IPS-18a (cell line): ENCODE results near the gene KLK12.

ENCODE experiments used
- H3K27ac ChIP-seq: one replicate; pipeline ENCODE4 v1.5.1; 2013; ENCODE audit warnings: low read length
- H3K27me3 ChIP-seq: one replicate; pipeline ENCODE4 v1.6.1; 2013; ENCODE audit warnings: mild to moderate bottlenecking, low read length; ENCODE audit not compliant: control insufficient read depth, insufficient read depth
- H3K36me3 ChIP-seq: one replicate; pipeline ENCODE4 v1.6.1; 2013; ENCODE audit warnings: low read depth, low read length; ENCODE audit not compliant: control insufficient read depth
- H3K4me1 ChIP-seq: one replicate; pipeline ENCODE4 v1.6.1; 2013; ENCODE audit warnings: low read depth, low read length; ENCODE audit not compliant: control insufficient read depth
- H3K4me3 ChIP-seq: one replicate; pipeline ENCODE4 v1.5.1; 2013; ENCODE audit warnings: low read length
- H3K9ac ChIP-seq: one replicate; pipeline ENCODE4 v1.6.1; 2013; ENCODE audit warnings: mild to moderate bottlenecking, low read length, moderate library complexity
- H3K9me3 ChIP-seq: one replicate; pipeline ENCODE4 v1.6.1; 2013; ENCODE audit warnings: low read depth, low read length; ENCODE audit not compliant: control insufficient read depth

The KLK12 gene

GRCh38 chr19:51070334-51071094 lies 35.7 kb upstream of the KLK12 start:
- peaks cover 4% of the 10 kb centered on the region for H3K4me1 ChIP-seq
- H3K9me3 ChIP-seq, result no peaks in the 10 kb centered on the region
- peaks cover 4% of the 10 kb centered on the region for H3K27me3 ChIP-seq
- H3K4me3 ChIP-seq, result no peak overlapping the region
- no peak overlapping the region for H3K9ac ChIP-seq
- H3K27ac ChIP-seq, result no peak overlapping the region
- H3K36me3 ChIP-seq, result no peaks in the 10 kb centered on the region

GRCh38 chr19:51066393-51067186 lies 31.8 kb upstream of the KLK12 start:
- H3K27me3 ChIP-seq, result peaks cover 4% of the 10 kb centered on the region
- H3K36me3 ChIP-seq, result no peaks in the 10 kb centered on the region
- no peak overlapping the region for H3K27ac ChIP-seq
- H3K4me3 ChIP-seq, result no peak overlapping the region
- H3K9ac ChIP-seq, result no peak overlapping the region
- H3K9me3 ChIP-seq, result no peaks in the 10 kb centered on the region
- peaks cover 8% of the 10 kb centered on the region for H3K4me1 ChIP-seq

- Histone ChIP-seq H3K4me3 (peak overlapping the region; percentile 73), H3K4me1 (peaks cover 8% of the 10 kb centered on the region), H3K27me3 (peaks cover 4% of the 10 kb centered on the region), H3K36me3 (no peaks in the 10 kb centered on the region), H3K9ac (peak overlapping the region; percentile 10), H3K9me3 (no peaks in the 10 kb centered on the region), H3K27ac (no peak overlapping the region)
Measured at GRCh38 chr19:51065221-51065960, 30.6 kb upstream of the KLK12 start.

GRCh38 chr19:51064534-51065220 lies 29.9 kb upstream of the KLK12 start, which contains the start of gene KLK13:
Gene KLK13, minus strand, starts transcription at chr19:51065092. Its CDS starts 25 bp downstream, at chr19:51065067.
- Histone ChIP-seq H3K9me3 (no peaks in the 10 kb centered on the region), H3K4me3 (peak within 1 kb of the TSS; percentile 73), H3K9ac (peak within 1 kb of the TSS; percentile 10), H3K36me3 (no peaks in the 10 kb centered on the region), H3K4me1 (peaks cover 8% of the 10 kb centered on the region), H3K27me3 (peaks cover 4% of the 10 kb centered on the region), H3K27ac (no peak within 1 kb of the TSS)

GRCh38 chr19:51063664-51064063 lies 28.9 kb upstream of the KLK12 start:
- Histone ChIP-seq H3K9me3 (no peaks in the 10 kb centered on the region), H3K9ac (no peak overlapping the region), H3K4me3 (no peak overlapping the region), H3K4me1 (peaks cover 8% of the 10 kb centered on the region), H3K27ac (no peak overlapping the region), H3K27me3 (peaks cover 4% of the 10 kb centered on the region), H3K36me3 (no peaks in the 10 kb centered on the region)

- Histone ChIP-seq H3K9ac (no peak overlapping the region), H3K4me3 (no peak overlapping the region), H3K27ac (no peak overlapping the region), H3K36me3 (no peaks in the 10 kb centered on the region), H3K4me1 (peaks cover 8% of the 10 kb centered on the region), H3K9me3 (no peaks in the 10 kb centered on the region), H3K27me3 (peaks cover under 1% of the 10 kb centered on the region)
Measured at GRCh38 chr19:51060973-51061372, 26.2 kb upstream of the KLK12 start.

- Histone ChIP-seq H3K9me3 (no peaks in the 10 kb centered on the region), H3K9ac (no peak overlapping the region), H3K27me3 (no peaks in the 10 kb centered on the region)
Measured at GRCh38 chr19:51060336-51060735, 25.5 kb upstream of the KLK12 start.

GRCh38 chr19:51059715-51060114 lies 24.9 kb upstream of the KLK12 start:
- Histone ChIP-seq H3K27ac (no peak overlapping the region), H3K9ac (no peak overlapping the region), H3K4me1 (no peaks in the 10 kb centered on the region), H3K36me3 (no peaks in the 10 kb centered on the region), H3K9me3 (no peaks in the 10 kb centered on the region), H3K27me3 (no peaks in the 10 kb centered on the region), H3K4me3 (no peak overlapping the region)

More at GRCh38 chr19:51060336-51060735, 25.5 kb upstream of the KLK12 start:
- Histone ChIP-seq H3K4me1 (peaks cover 2% of the 10 kb centered on the region), H3K27ac (no peak overlapping the region), H3K36me3 (no peaks in the 10 kb centered on the region), H3K4me3 (no peak overlapping the region)

- Histone ChIP-seq H3K9me3 (no peaks in the 10 kb centered on the region), H3K9ac (no peak overlapping the region), H3K4me1 (no peaks in the 10 kb centered on the region), H3K4me3 (no peak overlapping the region), H3K36me3 (no peaks in the 10 kb centered on the region), H3K27me3 (no peaks in the 10 kb centered on the region), H3K27ac (no peak overlapping the region)
Measured at GRCh38 chr19:51055866-51056265, 21.1 kb upstream of the KLK12 start.

- no peaks in the 10 kb centered on the region for H3K36me3 ChIP-seq
Measured at GRCh38 chr19:51047031-51047335, 12.2 kb upstream of the KLK12 start.

GRCh38 chr19:51044327-51044726 lies 9.5 kb upstream of the KLK12 start:
- Histone ChIP-seq H3K36me3 (no peaks in the 10 kb centered on the region), H3K9ac (no peak overlapping the region), H3K27me3 (no peaks in the 10 kb centered on the region), H3K9me3 (no peaks in the 10 kb centered on the region), H3K4me1 (peaks cover 19% of the 10 kb centered on the region), H3K27ac (no peak overlapping the region), H3K4me3 (no peak overlapping the region)

More at GRCh38 chr19:51047031-51047335, 12.2 kb upstream of the KLK12 start:
- peak overlapping the region; percentile 34 for H3K9ac ChIP-seq
- H3K4me1 ChIP-seq, result peaks cover 19% of the 10 kb centered on the region
- H3K27me3 ChIP-seq, result no peaks in the 10 kb centered on the region
- peak overlapping the region; percentile 44 for H3K27ac ChIP-seq
- H3K4me3 ChIP-seq, result peak overlapping the region; percentile 18
- H3K9me3 ChIP-seq, result peaks cover 3% of the 10 kb centered on the region
